ENCODE data around the gene HERC6. TPM values are rescaled to one million over a fixed set of nuclear protein-coding genes. Genes with fewer than 3 reads are reported as not detected.

Gene HERC6
- total RNA-seq, 1 experiment from 2014 or later, result 7.6 TPM

GRCh38 chr4:88382621-88383020, 4.0 kb downstream of the HERC6 start:
- H3K27me3 ChIP-seq (replicated peaks; ENCODE audit: control insufficient read depth, insufficient read depth, low read length), result no peaks in the 10 kb centered on the region
- CTCF ChIA-PET, result no interaction called here

DNA sequence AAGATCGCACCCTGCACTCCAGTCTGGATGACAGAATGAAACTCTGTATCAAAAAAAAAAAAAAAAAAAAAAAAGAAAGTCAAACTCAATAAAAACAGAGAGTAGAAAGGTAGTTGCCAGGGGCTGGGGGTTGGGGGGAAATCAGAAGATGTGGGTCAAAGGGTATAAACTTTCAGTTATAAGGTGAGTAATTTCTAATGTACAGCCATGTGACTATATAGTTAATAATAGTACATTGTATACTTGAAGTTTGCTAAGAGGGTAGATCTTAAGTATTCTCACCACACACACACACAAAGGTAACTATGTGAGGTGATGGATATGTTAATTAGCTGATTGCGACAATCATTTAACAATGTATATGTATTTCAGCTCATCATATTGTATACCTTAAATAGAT, 11.5 kb downstream of the HERC6 start:
- Mint-ChIP-seq H3K27me3 (ENCODE audit: insufficient read depth, unreplicated experiment) (no peaks in the 10 kb centered on the region), H3K4me1 (ENCODE audit: low read depth, unreplicated experiment) (peaks cover 8% of the 10 kb centered on the region), H3K4me3 (ENCODE audit: unreplicated experiment) (no peak overlapping the region), H3K9me3 (ENCODE audit: unreplicated experiment) (no peaks in the 10 kb centered on the region), H3K27ac (ENCODE audit: unreplicated experiment) (no peak overlapping the region), H3K36me3 (ENCODE audit: insufficient read depth, unreplicated experiment) (no peaks in the 10 kb centered on the region)
- TF ChIP-seq, protein P1, sequence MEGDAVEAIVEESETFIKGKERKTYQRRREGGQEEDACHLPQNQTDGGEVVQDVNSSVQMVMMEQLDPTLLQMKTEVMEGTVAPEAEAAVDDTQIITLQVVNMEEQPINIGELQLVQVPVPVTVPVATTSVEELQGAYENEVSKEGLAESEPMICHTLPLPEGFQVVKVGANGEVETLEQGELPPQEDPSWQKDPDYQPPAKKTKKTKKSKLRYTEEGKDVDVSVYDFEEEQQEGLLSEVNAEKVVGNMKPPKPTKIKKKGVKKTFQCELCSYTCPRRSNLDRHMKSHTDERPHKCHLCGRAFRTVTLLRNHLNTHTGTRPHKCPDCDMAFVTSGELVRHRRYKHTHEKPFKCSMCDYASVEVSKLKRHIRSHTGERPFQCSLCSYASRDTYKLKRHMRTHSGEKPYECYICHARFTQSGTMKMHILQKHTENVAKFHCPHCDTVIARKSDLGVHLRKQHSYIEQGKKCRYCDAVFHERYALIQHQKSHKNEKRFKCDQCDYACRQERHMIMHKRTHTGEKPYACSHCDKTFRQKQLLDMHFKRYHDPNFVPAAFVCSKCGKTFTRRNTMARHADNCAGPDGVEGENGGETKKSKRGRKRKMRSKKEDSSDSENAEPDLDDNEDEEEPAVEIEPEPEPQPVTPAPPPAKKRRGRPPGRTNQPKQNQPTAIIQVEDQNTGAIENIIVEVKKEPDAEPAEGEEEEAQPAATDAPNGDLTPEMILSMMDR (IDR thresholded peaks at IDR 0.05; ENCODE audit: insufficient read depth in 1 of 2, low read depth in 1 of 2, low read length in 1 of 2, severe bottlenecking in 1 of 2, unreplicated experiment in 1 of 2), result no peak
- Histone ChIP-seq H3K9me3 (no peaks in the 10 kb centered on the region), H3K4me3 (ENCODE audit: low read depth, low read length) (no peak overlapping the region), H3K36me3 (ENCODE audit: control insufficient read depth, insufficient read depth, low read length) (no peaks in the 10 kb centered on the region), H3K4me1 (no peaks in the 10 kb centered on the region), H3K27me3 (replicated peaks; ENCODE audit: control insufficient read depth, insufficient read depth, low read length) (no peaks in the 10 kb centered on the region)
- CTCF ChIA-PET, result no interaction called here
- no peak for DNase-seq
- POLR2A ChIA-PET, result no interaction called here
- BruUV-seq (replicated peaks), result no TSS peak
- intact Hi-C loops (cut with micrococcal nuclease; ENCODE audit: unreplicated experiment), result no loop called here

More at GRCh38 chr4:88382621-88383020, 4.0 kb downstream of the HERC6 start:
- H3K27ac Mint-ChIP-seq (ENCODE audit: unreplicated experiment), result no peak overlapping the region
- no peaks in the 10 kb centered on the region for H3K9me3 Mint-ChIP-seq (ENCODE audit: unreplicated experiment)
- DNase-seq, result no peak
- H3K4me1 Mint-ChIP-seq (ENCODE audit: low read depth, unreplicated experiment), result no peaks in the 10 kb centered on the region
- intact Hi-C loops (cut with micrococcal nuclease; ENCODE audit: unreplicated experiment), result no loop called here
- peaks cover 2% of the 10 kb centered on the region for H3K27me3 Mint-ChIP-seq (ENCODE audit: insufficient read depth, unreplicated experiment)
- TF ChIP-seq, protein P1 (IDR thresholded peaks at IDR 0.05; ENCODE audit: insufficient read depth in 1 of 2, low read depth in 1 of 2, low read length in 1 of 2, severe bottlenecking in 1 of 2, unreplicated experiment in 1 of 2), result no peak
- Histone ChIP-seq H3K36me3 (ENCODE audit: control insufficient read depth, insufficient read depth, low read length) (no peaks in the 10 kb centered on the region), H3K4me1 (no peaks in the 10 kb centered on the region), H3K9me3 (no peaks in the 10 kb centered on the region), H3K4me3 (ENCODE audit: low read depth, low read length) (no peak overlapping the region)
- no TSS peak for BruUV-seq (replicated peaks)
- no peaks in the 10 kb centered on the region for H3K36me3 Mint-ChIP-seq (ENCODE audit: insufficient read depth, unreplicated experiment)
- H3K4me3 Mint-ChIP-seq (ENCODE audit: unreplicated experiment), result no peak overlapping the region
- POLR2A ChIA-PET, result no interaction called here

DNA sequence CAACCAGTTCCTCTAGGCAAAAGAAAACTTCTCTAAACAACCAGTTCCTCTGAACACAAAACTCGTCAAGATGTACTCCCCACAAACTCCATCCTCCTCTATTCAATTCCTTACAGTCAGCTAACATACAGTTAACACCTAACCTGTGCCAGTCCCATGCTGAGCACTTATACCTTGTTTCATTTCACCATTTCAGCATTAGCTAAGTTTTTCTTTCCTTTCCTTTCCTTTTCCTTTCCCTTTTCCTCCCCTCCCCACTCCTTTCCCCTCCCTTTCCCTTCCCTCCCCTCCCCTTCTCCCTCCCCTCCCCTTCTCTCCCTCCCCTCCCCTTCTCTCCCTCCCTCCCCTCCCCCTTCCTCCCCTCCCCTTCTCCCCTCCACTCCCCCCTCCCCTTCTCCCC, 13.1 kb downstream of the HERC6 start:
- intact Hi-C loops (cut with micrococcal nuclease; ENCODE audit: unreplicated experiment), result no loop called here
- TF ChIP-seq, protein P1 (IDR thresholded peaks at IDR 0.05; ENCODE audit: insufficient read depth in 1 of 2, low read depth in 1 of 2, low read length in 1 of 2, severe bottlenecking in 1 of 2, unreplicated experiment in 1 of 2), result no peak
- no TSS peak for BruUV-seq (replicated peaks)

More for the DNA sequence above, 13.1 kb downstream of the HERC6 start:
- H3K27me3 Mint-ChIP-seq (ENCODE audit: insufficient read depth, unreplicated experiment), result no peaks in the 10 kb centered on the region
- no peaks in the 10 kb centered on the region for H3K4me1 ChIP-seq
- peaks cover 8% of the 10 kb centered on the region for H3K4me1 Mint-ChIP-seq (ENCODE audit: low read depth, unreplicated experiment)
- ChIA-PET POLR2A (no interaction called here), CTCF (no interaction called here)
- H3K27ac Mint-ChIP-seq (ENCODE audit: unreplicated experiment), result no peak overlapping the region
- DNase-seq, result no peak
- no peaks in the 10 kb centered on the region for H3K9me3 ChIP-seq
- H3K36me3 ChIP-seq (ENCODE audit: control insufficient read depth, insufficient read depth, low read length), result no peaks in the 10 kb centered on the region
- H3K4me3 ChIP-seq (ENCODE audit: low read depth, low read length), result no peak overlapping the region
- H3K36me3 Mint-ChIP-seq (ENCODE audit: insufficient read depth, unreplicated experiment), result no peaks in the 10 kb centered on the region
- H3K9me3 Mint-ChIP-seq (ENCODE audit: unreplicated experiment), result no peaks in the 10 kb centered on the region
- H3K27me3 ChIP-seq (replicated peaks; ENCODE audit: control insufficient read depth, insufficient read depth, low read length), result no peaks in the 10 kb centered on the region
- no peak overlapping the region for H3K4me3 Mint-ChIP-seq (ENCODE audit: unreplicated experiment)
